IPS-18c (cell line): ENCODE data around the gene RBM6.
"Not testable (repeated sequence)": the region's sequence is repeated elsewhere in the genome, so short reads cannot be mapped to it uniquely, and the experiment has no call there.

Experiments
- H3K4me3 ChIP-seq: 2 replicates; pipeline ENCODE4 v1.7.0; 2013; ENCODE audit warnings: low read depth, mild to moderate bottlenecking, low read length, moderate library complexity; ENCODE audit not compliant: insufficient read depth
- H3K9me3 ChIP-seq: one replicate; pipeline ENCODE4 v1.6.1; 2013; ENCODE audit warnings: mild to moderate bottlenecking, low read length, moderate library complexity; ENCODE audit not compliant: control insufficient read depth, insufficient read depth

Gene RBM6

GRCh38 chr3:50028346-50028745 lies 88.4 kb downstream of the RBM6 start:
- no peaks in the 10 kb centered on the region for H3K9me3 ChIP-seq
- H3K4me3 ChIP-seq, result no peak overlapping the region

- not testable (repeated sequence) for H3K9me3 ChIP-seq, H3K4me3 ChIP-seq
These were observed 91.3 kb downstream of the RBM6 start for GRCh38 chr3:50031201-50031600.

GRCh38 chr3:50044976-50045375 lies 105.0 kb downstream of the RBM6 start:
- Histone ChIP-seq H3K4me3 (no peak overlapping the region), H3K9me3 (no peaks in the 10 kb centered on the region)

GRCh38 chr3:50047426-50047825 lies 107.5 kb downstream of the RBM6 start:
- Histone ChIP-seq H3K4me3 (no peak overlapping the region), H3K9me3 (no peaks in the 10 kb centered on the region)

GRCh38 chr3:50050361-50050760 lies 110.4 kb downstream of the RBM6 start:
- Histone ChIP-seq H3K9me3 (no peaks in the 10 kb centered on the region), H3K4me3 (no peak overlapping the region)

- Histone ChIP-seq H3K9me3 (no peaks in the 10 kb centered on the region), H3K4me3 (no peak overlapping the region)
These were observed 117.8 kb downstream of the RBM6 start for GRCh38 chr3:50057756-50058155.

GRCh38 chr3:50068134-50068533 lies 128.2 kb downstream of the RBM6 start:
- no peaks in the 10 kb centered on the region for H3K9me3 ChIP-seq
- H3K4me3 ChIP-seq, result no peak overlapping the region

- H3K9me3 ChIP-seq, result no peaks in the 10 kb centered on the region
- no peak overlapping the region for H3K4me3 ChIP-seq
These were observed 138.1 kb downstream of the RBM6 start for GRCh38 chr3:50078091-50078490.

GRCh38 chr3:50078622-50079021 lies 138.7 kb downstream of the RBM6 start:
- H3K9me3 ChIP-seq, result no peaks in the 10 kb centered on the region
- H3K4me3 ChIP-seq, result no peak overlapping the region

GRCh38 chr3:50084951-50085350 lies 145.0 kb downstream of the RBM6 start:
- not testable (repeated sequence) for H3K9me3 ChIP-seq, H3K4me3 ChIP-seq

- Histone ChIP-seq H3K4me3 (peak within 1 kb of the TSS; percentile 91), H3K9me3 (peaks cover 2% of the 10 kb centered on the region)
These were observed 149.0 kb downstream of the RBM6 start, which contains the start of gene RBM5 for GRCh38 chr3:50088725-50089608. Gene RBM5, plus strand, starts transcription at chr3:50088919. Its CDS starts 1,516 bp downstream, at chr3:50090435.

- H3K4me3 ChIP-seq, result peak overlapping the region; percentile 91
- H3K9me3 ChIP-seq, result peaks cover 2% of the 10 kb centered on the region
These were observed 149.6 kb downstream of the RBM6 start for GRCh38 chr3:50089609-50089945.

- no peaks in the 10 kb centered on the region for H3K9me3 ChIP-seq
- no peak overlapping the region for H3K4me3 ChIP-seq
These were observed 151.0 kb downstream of the RBM6 start for GRCh38 chr3:50090984-50091383.

- H3K4me3 ChIP-seq, result no peak overlapping the region
- no peaks in the 10 kb centered on the region for H3K9me3 ChIP-seq
These were observed 155.5 kb downstream of the RBM6 start for GRCh38 chr3:50095352-50095998.

- Histone ChIP-seq H3K4me3 (no peak overlapping the region), H3K9me3 (no peaks in the 10 kb centered on the region)
These were observed 160.4 kb downstream of the RBM6 start for GRCh38 chr3:50100386-50100785.

- no peak overlapping the region for H3K4me3 ChIP-seq
- no peaks in the 10 kb centered on the region for H3K9me3 ChIP-seq
These were observed 161.3 kb downstream of the RBM6 start for GRCh38 chr3:50100956-50101845.

- H3K9me3 ChIP-seq, result no peaks in the 10 kb centered on the region
- H3K4me3 ChIP-seq, result no peak overlapping the region
These were observed 162.6 kb downstream of the RBM6 start for GRCh38 chr3:50102558-50102957.
